Mucosa of rectum (tissue), 2 donors: Measurements from ENCODE around the gene SERPIND1.

Experiments used
- H3K27ac ChIP-seq, 2 donors: one replicate each; pipeline ENCODE4 v1.7.0; 2013; ENCODE audit warnings: inconsistent platforms in 2 of 2, low read depth in 2 of 2, low read length in 2 of 2
- H3K27me3 ChIP-seq, 2 donors: one replicate each; pipeline ENCODE4 v1.7.0; 2013; ENCODE audit warnings: low read length in 2 of 2; ENCODE audit not compliant: control insufficient read depth in 2 of 2, insufficient read depth in 2 of 2
- H3K36me3 ChIP-seq, 2 donors: one replicate each; pipeline ENCODE4 v1.7.0; 2013; ENCODE audit warnings: low read length in 2 of 2; ENCODE audit not compliant: control insufficient read depth in 2 of 2, insufficient read depth in 2 of 2
- H3K4me1 ChIP-seq, 2 donors: one replicate each; pipeline ENCODE4 v1.7.0; 2013; ENCODE audit warnings: low read length in 2 of 2, mild to moderate bottlenecking in 1 of 2; ENCODE audit not compliant: control insufficient read depth in 2 of 2, insufficient read depth in 2 of 2
- H3K4me3 ChIP-seq, 2 donors: one replicate each; pipeline ENCODE4 v1.7.0; 2013; ENCODE audit warnings: low read length in 2 of 2
- H3K9ac ChIP-seq, 2 donors: one replicate each; pipeline ENCODE4 v1.7.0; 2013; ENCODE audit warnings: low read length in 2 of 2, low read depth in 1 of 2, mild to moderate bottlenecking in 1 of 2
- H3K9me3 ChIP-seq, 2 donors: one replicate each; pipeline ENCODE4 v1.7.0; 2013; ENCODE audit warnings: low read length in 2 of 2; ENCODE audit not compliant: control insufficient read depth in 2 of 2
- donor health status: healthy.
- donor health status: Normal muscosa, but diverticular disease.

Gene SERPIND1

DNA sequence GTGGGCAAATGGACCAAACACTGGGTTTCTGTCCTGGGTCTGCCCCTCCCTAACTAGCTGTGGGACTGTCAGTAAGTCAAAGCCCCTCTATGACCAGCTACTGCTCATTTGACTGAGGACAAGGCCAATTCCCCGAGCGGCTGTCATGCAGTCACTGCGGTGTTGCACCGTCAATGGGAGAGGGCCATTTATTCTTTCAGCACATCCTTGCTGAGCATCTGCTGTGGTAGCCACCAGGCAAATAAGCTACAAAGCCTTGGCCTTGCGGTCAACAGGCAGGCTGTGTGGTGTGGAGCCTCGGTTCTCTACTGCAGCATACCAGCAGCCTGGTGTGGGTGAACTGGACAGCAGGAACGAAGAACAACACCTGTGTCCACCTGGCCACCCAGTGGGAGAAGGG, 25.8 kb upstream of the SERPIND1 start:
- Histone ChIP-seq H3K4me1 (peaks cover 5 to 10% of the 10 kb centered on the region in 2 donors), H3K9ac (no peak overlapping the region), H3K27ac (no peak overlapping the region), H3K9me3 (no peaks in the 10 kb centered on the region), H3K4me3 (no peak overlapping the region), H3K36me3 (peaks cover 48 to 64% of the 10 kb centered on the region in 2 donors), H3K27me3 (no peaks in the 10 kb centered on the region)

DNA sequence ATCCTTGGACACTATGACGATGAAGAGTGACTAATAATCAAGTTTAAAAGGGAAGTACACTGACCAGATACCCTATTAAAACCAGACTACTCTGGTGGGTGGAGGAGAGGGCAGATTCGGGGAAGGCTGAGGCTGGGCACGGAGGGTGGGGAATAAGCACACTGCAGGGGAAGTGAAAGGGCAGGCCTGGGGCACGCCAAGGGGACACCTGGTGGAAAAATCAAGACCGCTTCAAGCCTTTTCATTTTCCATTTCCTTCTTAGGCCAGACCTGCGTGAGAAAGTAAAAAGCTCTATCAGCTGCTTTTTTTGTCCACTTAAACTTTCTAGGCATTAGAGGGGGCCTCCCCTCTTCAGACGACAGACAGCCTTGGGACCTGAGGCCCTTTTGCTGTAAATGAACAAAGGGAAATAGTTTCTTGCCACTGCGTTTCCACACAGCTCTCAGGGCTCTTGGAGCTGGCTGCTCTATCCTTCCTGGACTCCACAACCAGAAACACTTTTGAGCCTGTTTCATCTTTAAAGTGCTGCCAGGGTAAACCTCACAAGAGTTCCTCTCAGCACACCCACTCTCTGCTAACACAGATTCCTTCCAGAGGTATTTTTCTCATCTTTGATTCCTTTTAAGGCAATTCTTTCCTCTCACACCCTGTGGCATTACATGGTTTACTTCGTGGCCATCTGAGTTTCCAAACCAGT, 25.0 kb upstream of the SERPIND1 start:
- no peak overlapping the region for H3K4me3 ChIP-seq
- H3K9me3 ChIP-seq, result no peaks in the 10 kb centered on the region
- peaks cover 5 to 10% of the 10 kb centered on the region in 2 donors for H3K4me1 ChIP-seq
- H3K36me3 ChIP-seq, result peaks cover 45 to 63% of the 10 kb centered on the region in 2 donors
- no peak overlapping the region for H3K27ac ChIP-seq
- no peaks in the 10 kb centered on the region for H3K27me3 ChIP-seq
- no peak overlapping the region for H3K9ac ChIP-seq

DNA sequence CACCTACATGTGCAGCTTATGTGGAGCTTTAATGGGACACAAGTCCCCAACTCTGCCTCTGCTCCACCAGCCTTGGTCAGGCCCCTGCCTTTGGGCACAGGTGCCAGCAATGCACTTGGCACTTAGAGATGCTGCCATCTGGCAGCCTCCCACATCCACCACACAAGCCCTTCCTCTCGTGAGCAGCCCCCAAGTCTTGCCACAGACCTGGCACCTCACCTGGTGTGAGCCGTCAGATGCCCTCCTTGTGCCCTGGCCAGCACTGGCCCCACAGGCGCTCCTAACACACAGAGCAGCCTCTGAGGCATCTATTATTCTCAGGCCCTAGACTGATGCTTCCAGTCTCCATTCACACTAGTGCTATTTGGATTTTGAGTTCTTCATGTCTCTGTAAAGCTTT, 24.5 kb upstream of the SERPIND1 start:
- H3K9ac ChIP-seq, result no peak overlapping the region
- H3K27me3 ChIP-seq, result no peaks in the 10 kb centered on the region
- H3K36me3 ChIP-seq, result peaks cover 41 to 58% of the 10 kb centered on the region in 2 donors
- H3K27ac ChIP-seq, result no peak overlapping the region
- H3K9me3 ChIP-seq, result no peaks in the 10 kb centered on the region
- no peak overlapping the region for H3K4me3 ChIP-seq
- peaks cover 5 to 10% of the 10 kb centered on the region in 2 donors for H3K4me1 ChIP-seq

DNA sequence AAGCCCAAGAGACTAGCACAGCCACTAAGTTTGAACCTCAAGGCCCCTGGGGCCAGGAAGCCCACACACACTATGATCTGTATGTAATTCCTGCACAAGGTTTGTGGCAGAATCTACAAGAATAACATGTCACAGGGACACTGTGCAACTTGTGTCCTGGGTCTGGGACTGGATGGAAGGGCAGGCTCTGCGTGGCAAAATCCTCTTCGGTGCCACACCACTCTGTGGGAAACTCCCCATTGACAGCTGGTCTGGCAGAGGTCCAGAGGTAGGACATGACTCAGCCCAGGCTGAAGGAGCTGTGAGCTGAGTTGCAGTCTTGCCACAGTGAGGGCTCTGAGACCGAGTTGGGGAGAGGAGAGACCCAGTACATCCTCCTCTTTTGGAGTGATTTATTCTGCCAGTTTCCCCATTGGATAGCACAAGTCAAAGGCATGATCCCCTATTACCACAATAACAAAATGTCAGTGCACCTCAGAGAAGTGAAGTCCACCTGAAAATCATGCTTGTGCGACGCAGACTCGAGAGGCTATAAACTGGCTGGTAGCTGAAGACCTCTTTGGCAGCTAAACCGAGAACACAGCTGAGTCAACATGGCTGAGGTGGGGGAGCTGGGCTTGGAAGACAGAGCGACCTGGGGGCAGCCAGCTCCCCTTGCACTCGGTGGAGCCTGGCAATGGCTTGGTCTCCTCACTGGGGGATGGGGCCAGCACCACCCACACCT, 23.3 kb upstream of the SERPIND1 start:
- Histone ChIP-seq H3K36me3 (peaks cover 36 to 48% of the 10 kb centered on the region in 2 donors), H3K27ac (no peak overlapping the region), H3K9ac (no peak overlapping the region), H3K4me1 (peaks cover 5 to 10% of the 10 kb centered on the region in 2 donors), H3K4me3 (no peak overlapping the region), H3K27me3 (no peaks in the 10 kb centered on the region), H3K9me3 (no peaks in the 10 kb centered on the region)

DNA sequence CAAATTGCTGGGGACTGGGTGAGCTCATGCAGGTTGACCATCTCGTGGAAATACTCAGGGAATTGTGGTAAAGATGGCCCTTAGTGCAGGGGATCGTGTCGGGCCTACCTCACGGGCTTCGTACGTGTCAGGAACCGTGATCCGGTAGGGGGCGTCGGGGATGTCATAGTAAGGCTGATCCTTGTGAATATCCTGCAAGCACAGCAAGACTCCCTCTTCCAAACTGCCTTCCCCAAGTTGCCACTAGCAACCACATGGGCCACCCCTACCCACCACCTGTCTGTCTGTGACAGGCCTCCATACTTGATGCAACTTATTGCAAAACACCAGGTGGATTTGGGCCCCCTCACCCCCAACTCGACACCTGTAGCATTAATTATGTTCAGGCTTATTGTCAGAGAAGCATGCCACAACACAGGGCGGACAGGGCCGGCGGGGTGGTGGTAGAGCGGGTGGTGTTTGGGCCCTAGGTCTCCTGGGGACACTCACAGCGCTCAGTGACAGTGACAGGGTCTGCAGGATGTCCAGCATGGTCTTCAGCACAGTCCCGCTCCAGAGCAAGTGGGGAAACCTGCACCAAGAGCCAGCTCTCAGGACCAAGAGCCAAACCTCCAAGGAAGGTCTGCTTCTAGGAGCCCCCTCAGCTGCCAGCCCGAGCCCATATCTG, 22.6 kb upstream of the SERPIND1 start:
- Histone ChIP-seq H3K9ac (no peak overlapping the region), H3K27ac (no peak overlapping the region), H3K36me3 (peaks cover 39 to 47% of the 10 kb centered on the region in 2 donors), H3K4me3 (no peak overlapping the region), H3K9me3 (no peaks in the 10 kb centered on the region), H3K27me3 (no peaks in the 10 kb centered on the region), H3K4me1 (peaks cover 5 to 10% of the 10 kb centered on the region in 2 donors)

DNA sequence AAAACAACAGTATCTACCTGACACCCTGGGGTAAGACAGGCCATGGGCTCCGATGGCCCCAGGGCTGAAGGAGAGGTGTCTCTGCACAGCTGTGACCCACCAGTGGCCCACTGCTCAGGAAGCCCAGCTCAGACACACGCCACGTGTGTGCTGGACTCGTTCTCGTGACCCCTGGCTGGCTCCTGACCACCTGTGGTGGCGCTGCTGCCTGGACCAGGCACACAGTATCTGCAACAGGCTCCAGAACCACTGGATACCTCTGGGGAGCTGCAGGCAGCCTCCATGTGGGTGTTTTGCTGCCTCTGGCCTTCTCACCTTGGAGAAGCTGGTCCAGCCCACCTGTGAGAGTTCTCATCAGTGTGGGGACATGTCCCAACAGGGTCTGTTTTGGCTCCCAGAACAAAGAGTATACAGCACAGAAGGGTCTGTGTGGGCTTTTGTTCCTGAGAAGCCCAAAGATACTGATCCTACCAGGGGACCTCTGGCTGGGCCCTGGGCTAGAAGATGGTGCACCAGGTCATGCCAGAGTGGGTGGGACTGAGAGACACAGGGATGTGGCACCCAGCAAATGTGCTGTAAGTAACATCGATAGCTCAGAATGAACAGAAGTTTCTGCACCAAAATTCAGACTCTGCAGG, 21.7 kb upstream of the SERPIND1 start:
- H3K27ac ChIP-seq, result no peak overlapping the region
- no peaks in the 10 kb centered on the region for H3K27me3 ChIP-seq
- H3K4me1 ChIP-seq, result peaks cover 5 to 10% of the 10 kb centered on the region in 2 donors
- H3K36me3 ChIP-seq, result peaks cover 34 to 39% of the 10 kb centered on the region in 2 donors
- no peak overlapping the region for H3K4me3 ChIP-seq
- no peak overlapping the region for H3K9ac ChIP-seq
- H3K9me3 ChIP-seq, result no peaks in the 10 kb centered on the region

DNA sequence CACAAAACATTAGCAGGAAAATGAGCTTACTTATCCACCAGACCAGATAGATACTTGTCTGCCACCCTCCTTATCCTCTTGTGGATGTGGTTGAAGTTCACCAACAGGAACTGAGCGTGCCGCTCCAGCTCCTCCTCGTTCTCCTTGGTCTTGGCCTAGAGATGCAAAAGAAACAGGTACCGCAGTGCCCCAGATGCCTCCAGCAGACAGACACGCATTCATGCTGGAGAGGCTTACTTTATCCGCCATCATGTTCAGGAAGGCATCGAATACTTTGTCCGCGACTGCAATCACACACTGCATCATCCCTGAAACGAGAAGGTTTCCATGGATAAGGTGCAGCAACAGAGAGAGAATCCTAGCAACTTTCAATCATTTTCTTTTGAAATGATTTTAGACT, 21.0 kb upstream of the SERPIND1 start:
- Histone ChIP-seq H3K36me3 (peaks cover 34 to 39% of the 10 kb centered on the region in 2 donors), H3K4me3 (no peak overlapping the region), H3K9ac (no peak overlapping the region), H3K27ac (no peak overlapping the region), H3K9me3 (no peaks in the 10 kb centered on the region), H3K27me3 (no peaks in the 10 kb centered on the region), H3K4me1 (peaks cover 5 to 10% of the 10 kb centered on the region in 2 donors)

DNA sequence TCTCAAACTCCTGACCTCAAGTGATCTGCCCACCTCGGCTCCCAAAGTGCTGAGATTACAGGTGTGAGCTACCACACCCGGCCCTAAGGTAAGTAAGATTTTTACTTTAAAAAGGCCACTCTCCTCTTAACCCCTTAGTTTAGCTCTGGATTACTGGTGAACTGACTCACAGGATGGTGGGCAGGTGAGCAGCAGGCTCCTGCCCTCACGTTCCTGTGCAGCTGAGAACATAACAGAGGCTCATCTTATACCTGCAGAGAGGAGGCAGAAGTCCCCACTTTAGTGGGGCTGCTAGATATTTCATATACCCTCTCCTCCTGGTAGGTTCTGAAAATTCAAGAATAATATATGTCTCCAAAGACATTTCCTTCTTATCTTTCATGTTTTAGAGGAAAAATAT, 17.1 kb upstream of the SERPIND1 start:
- H3K4me1 ChIP-seq, result no peaks in the 10 kb centered on the region
- H3K9me3 ChIP-seq, result no peaks in the 10 kb centered on the region
- H3K9ac ChIP-seq, result no peak overlapping the region
- no peak overlapping the region for H3K4me3 ChIP-seq
- no peak overlapping the region for H3K27ac ChIP-seq
- H3K27me3 ChIP-seq, result no peaks in the 10 kb centered on the region
- peaks cover 21 to 27% of the 10 kb centered on the region in 2 donors for H3K36me3 ChIP-seq

DNA sequence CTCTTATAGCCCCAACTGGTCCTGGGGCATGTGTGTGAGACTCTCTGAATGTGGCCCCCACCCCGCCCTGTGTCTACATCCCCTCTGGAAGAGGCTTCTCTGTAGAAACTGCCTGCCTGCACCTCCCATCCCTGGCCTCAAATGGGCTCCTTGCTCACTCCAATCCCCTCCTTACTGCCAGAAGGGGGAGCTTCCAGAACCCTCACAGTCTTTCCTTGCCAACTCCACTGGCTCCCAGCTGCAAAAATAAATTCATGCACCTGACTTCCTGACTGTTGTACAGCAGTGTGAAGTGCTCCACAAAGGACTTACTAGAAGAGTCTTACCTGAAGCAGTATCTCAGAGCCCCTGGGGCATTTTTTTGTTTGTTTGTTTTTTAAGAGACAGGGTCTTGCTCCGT, 15.2 kb upstream of the SERPIND1 start:
- Histone ChIP-seq H3K4me3 (no peak overlapping the region), H3K4me1 (no peaks in the 10 kb centered on the region), H3K27me3 (no peaks in the 10 kb centered on the region), H3K36me3 (peaks cover 19 to 25% of the 10 kb centered on the region in 2 donors), H3K27ac (no peak overlapping the region), H3K9ac (no peak overlapping the region), H3K9me3 (no peaks in the 10 kb centered on the region)

DNA sequence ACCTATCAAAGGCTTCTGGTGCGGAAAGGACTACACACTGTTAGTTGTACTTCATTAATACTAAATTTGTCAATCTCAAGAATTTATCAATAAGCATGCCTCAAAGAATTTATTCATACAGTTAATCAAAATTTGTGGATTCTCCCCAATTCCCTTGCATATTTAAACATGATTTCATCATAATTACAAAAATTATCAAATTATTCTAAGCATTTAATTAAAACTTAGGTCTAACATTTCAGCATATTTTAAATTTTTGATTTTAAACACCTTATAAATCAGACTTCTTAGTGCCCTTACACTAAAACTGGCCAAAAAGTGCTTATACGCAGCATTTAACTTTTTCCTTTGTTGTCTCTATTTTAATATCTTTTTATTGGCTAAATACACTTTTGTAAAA, 13.8 kb upstream of the SERPIND1 start:
- H3K9me3 ChIP-seq, result no peaks in the 10 kb centered on the region
- no peaks in the 10 kb centered on the region for H3K4me1 ChIP-seq
- H3K27ac ChIP-seq, result no peak overlapping the region
- peaks cover 33 to 39% of the 10 kb centered on the region in 2 donors for H3K36me3 ChIP-seq
- H3K4me3 ChIP-seq, result no peak overlapping the region
- H3K9ac ChIP-seq, result no peak overlapping the region
- no peaks in the 10 kb centered on the region for H3K27me3 ChIP-seq
